ENCODE measurements around the gene SCN2A. TPM values are rescaled to one million over a fixed set of nuclear protein-coding genes. Genes with fewer than 3 reads are reported as not detected.

The SCN2A gene
- total and polyA plus RNA-seq, 2 of the 4 experiments (the other 2 are of a cell fraction) = 0.24 to 0.54 TPM

GRCh38 chr2:165191096-165191728 lies 48.0 kb upstream of the SCN2A start:
- H2BK15ac ChIP-seq (ENCODE audit: low read depth, low read length) = no peak overlapping the region
- H3K4me2 ChIP-seq (ENCODE audit: low read depth, low read length) = no peak overlapping the region
- H2AK5ac ChIP-seq (ENCODE audit: low read depth, low read length) = no peak overlapping the region
- dilution Hi-C loops (cut with HindIII; ENCODE audit: low sequenced_read_pairs, unreplicated experiment) = no loop called here
- no peak overlapping the region for H2AFZ ChIP-seq (replicated peaks; ENCODE audit: low read length, poor library complexity)
- no CpG with 5 or more reads among the region's 2 CpGs for WGBS, 2 experiments (ENCODE audit: extremely low coverage in 2 of 2, insufficient read length in 1 of 2)
- intact Hi-C loops (cut with micrococcal nuclease) = no loop called here
- no peak overlapping the region for H3K18ac ChIP-seq (ENCODE audit: low read depth, low read length)
- in situ Hi-C loops (cut with MboI; ENCODE audit: low sequenced_read_pairs) = loop anchor here (25.0 kb wide), 1 partner anchor 454 kb away; no protein-coding TSS in a partner anchor
- H3K9me3 ChIP-seq (ENCODE audit: control insufficient read depth, insufficient read depth, low read length) = no peaks in the 10 kb centered on the region
- no peak overlapping the region for H3K4ac ChIP-seq (ENCODE audit: low read depth, low read length)
- no peaks in the 10 kb centered on the region for H3K79me1 ChIP-seq (ENCODE audit: low read depth in 1 of 2, low read length in 2 of 2)
- no peak overlapping the region for H2BK20ac ChIP-seq (ENCODE audit: low read depth, low read length)
- DNase-seq (no peak), ATAC-seq (ENCODE audit: low read depth) (no peak)
- no peak overlapping the region for H3K56ac ChIP-seq (ENCODE audit: extremely low read depth, insufficient read depth, low read length)
- H3K4me1 ChIP-seq (ENCODE audit: control insufficient read depth, insufficient read depth, low read length) = no peaks in the 10 kb centered on the region
- H3K9ac ChIP-seq (ENCODE audit: low read depth, low read length) = no peak overlapping the region
- H4K8ac ChIP-seq (ENCODE audit: low read depth in 2 of 2, low read length in 2 of 2) = no peak overlapping the region
- H2BK120ac ChIP-seq (ENCODE audit: low read depth, low read length) = no peak overlapping the region
- no peaks in the 10 kb centered on the region for H3K36me3 ChIP-seq (ENCODE audit: control insufficient read depth, insufficient read depth, low read length)
- no peak overlapping the region for H2BK5ac ChIP-seq (ENCODE audit: low read depth, low read length, poor library complexity, severe bottlenecking)
- no peak overlapping the region for H4K91ac ChIP-seq (ENCODE audit: insufficient read depth, low read depth, low read length)
- no peaks in the 10 kb centered on the region for H3K27me3 ChIP-seq (ENCODE audit: control insufficient read depth, insufficient read depth, low read length)
- ChIA-PET POLR2A (ENCODE audit: unreplicated experiment) (interaction anchor here (0.6 kb wide), 1 partner anchor 397 kb away, joined by 4 read pairs; no protein-coding TSS in a partner anchor), CTCF (interaction anchor here (0.6 to 0.7 kb wide), 2 partner anchors 25 to 77 kb away, joined by 3 read pairs; no protein-coding TSS in a partner anchor)
- no peaks in the 10 kb centered on the region for H3K9me1 ChIP-seq (ENCODE audit: insufficient read depth, low read length)
- no peak overlapping the region for H3K23ac ChIP-seq (ENCODE audit: low read depth, low read length)
- no peak overlapping the region for H3K27ac ChIP-seq (ENCODE audit: insufficient read depth, low read length)
- H4K5ac ChIP-seq (ENCODE audit: low read depth, low read length) = no peak overlapping the region
- no peaks in the 10 kb centered on the region for H4K20me1 ChIP-seq (ENCODE audit: insufficient read depth, low read length)
- H2AK9ac ChIP-seq (replicated peaks; ENCODE audit: low read depth, low read length, poor library complexity) = no peak overlapping the region
- TF ChIP-seq NFE2L2 (IDR thresholded peaks at IDR 0.05; ENCODE audit: low read depth, low read length) (no peak), CTCF (conservative IDR thresholded peaks at IDR 0.05; ENCODE audit: low read depth, low read length) (no peak), MXI1 (IDR thresholded peaks at IDR 0.05; ENCODE audit: borderline replicate concordance, low read depth, low read length) (no peak), CEBPB (IDR thresholded peaks at IDR 0.05; ENCODE audit: low read depth, low read length) (no peak), RAD21 (IDR thresholded peaks at IDR 0.05; ENCODE audit: low read length) (no peak), BHLHE40 (IDR thresholded peaks at IDR 0.05; ENCODE audit: low read depth, low read length) (no peak), POLR2A (IDR thresholded peaks at IDR 0.05; ENCODE audit: low read depth, low read length) (no peak), FOS (IDR thresholded peaks at IDR 0.05; ENCODE audit: low read depth, low read length) (no peak), MAFK (IDR thresholded peaks at IDR 0.05; ENCODE audit: low read depth, low read length) (no peak), MAZ (IDR thresholded peaks at IDR 0.05; ENCODE audit: borderline replicate concordance, low read depth, low read length) (no peak), RFX5 (IDR thresholded peaks at IDR 0.05; ENCODE audit: low read depth, low read length) (no peak), SMC3 (IDR thresholded peaks at IDR 0.05; ENCODE audit: low read depth, low read length) (no peak), ELK1 (IDR thresholded peaks at IDR 0.05; ENCODE audit: borderline replicate concordance, low read depth, low read length) (no peak), CHD1 (IDR thresholded peaks at IDR 0.05; ENCODE audit: low read depth, low read length) (no peak), RCOR1 (IDR thresholded peaks at IDR 0.05; ENCODE audit: insufficient replicate concordance, low read length) (no peak), USF2 (IDR thresholded peaks at IDR 0.05; ENCODE audit: low read depth, low read length) (no peak)
- H3K4me3 ChIP-seq (ENCODE audit: insufficient read depth, low read depth, low read length) = no peak overlapping the region
- BruUV-seq (replicated peaks) = no TSS peak
- no peak overlapping the region for H3K14ac ChIP-seq (replicated peaks; ENCODE audit: low read depth, low read length)
